Mammary epithelial cell (primary cell): Measurements from ENCODE around the gene ABHD3.

Source experiments
- EZH2 ChIP-seq: IDR thresholded peaks from 2 replicates; pipeline ENCODE4 v1.6.1; 2012; ENCODE audit warnings: low read length, inconsistent platforms, borderline replicate concordance
- TF ChIP-seq, protein P1 (sequence below), 2 donors: IDR thresholded peaks in 1 of 2; conservative IDR thresholded peaks in 1 of 2; 2 replicates each; pipeline ENCODE4 v1.5.1; 2011 to 2012; ENCODE audit warnings: inconsistent platforms in 2 of 2, low read length in 2 of 2, mild to moderate bottlenecking in 2 of 2, control low read depth in 1 of 2, low read depth in 1 of 2; ENCODE audit not compliant: insufficient read depth in 1 of 2; ENCODE audit errors: extremely low read depth in 1 of 2

- TF ChIP-seq, protein P1, sequence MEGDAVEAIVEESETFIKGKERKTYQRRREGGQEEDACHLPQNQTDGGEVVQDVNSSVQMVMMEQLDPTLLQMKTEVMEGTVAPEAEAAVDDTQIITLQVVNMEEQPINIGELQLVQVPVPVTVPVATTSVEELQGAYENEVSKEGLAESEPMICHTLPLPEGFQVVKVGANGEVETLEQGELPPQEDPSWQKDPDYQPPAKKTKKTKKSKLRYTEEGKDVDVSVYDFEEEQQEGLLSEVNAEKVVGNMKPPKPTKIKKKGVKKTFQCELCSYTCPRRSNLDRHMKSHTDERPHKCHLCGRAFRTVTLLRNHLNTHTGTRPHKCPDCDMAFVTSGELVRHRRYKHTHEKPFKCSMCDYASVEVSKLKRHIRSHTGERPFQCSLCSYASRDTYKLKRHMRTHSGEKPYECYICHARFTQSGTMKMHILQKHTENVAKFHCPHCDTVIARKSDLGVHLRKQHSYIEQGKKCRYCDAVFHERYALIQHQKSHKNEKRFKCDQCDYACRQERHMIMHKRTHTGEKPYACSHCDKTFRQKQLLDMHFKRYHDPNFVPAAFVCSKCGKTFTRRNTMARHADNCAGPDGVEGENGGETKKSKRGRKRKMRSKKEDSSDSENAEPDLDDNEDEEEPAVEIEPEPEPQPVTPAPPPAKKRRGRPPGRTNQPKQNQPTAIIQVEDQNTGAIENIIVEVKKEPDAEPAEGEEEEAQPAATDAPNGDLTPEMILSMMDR (conservative IDR thresholded peaks at IDR 0.05 in 1 of 2, IDR thresholded peaks at IDR 0.05 in 1 of 2; ENCODE audit: extremely low read depth in 1 of 2, insufficient read depth in 1 of 2, low read depth in 1 of 2, low read length in 2 of 2): no peak
- TF ChIP-seq EZH2: no peak
Observed at GRCh38 chr18:21714474-21714873, 9.9 kb upstream of the ABHD3 start.
